Measurements from ENCODE around the gene SCD5.

The SCD5 gene

DNA sequence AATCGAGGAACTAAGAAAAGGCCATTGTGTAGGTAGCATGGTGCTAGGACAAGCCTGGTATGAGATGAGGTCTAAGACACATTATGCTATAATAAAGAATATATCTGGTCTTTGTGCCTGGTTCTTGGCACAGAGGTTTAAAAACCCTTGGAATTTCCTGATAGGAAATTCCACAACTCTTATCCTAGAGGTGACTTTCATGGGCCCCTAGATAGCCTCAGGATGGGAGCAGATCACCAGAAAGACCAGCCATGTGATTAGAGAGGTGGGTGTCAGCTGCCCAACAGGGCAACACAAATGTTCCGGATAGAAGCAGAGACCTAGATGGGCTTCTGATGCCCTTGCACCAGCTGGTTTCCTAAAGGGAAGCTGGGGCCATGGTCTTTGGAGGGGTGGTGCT lies 107.2 kb downstream of the SCD5 start:
- DNase-seq (ENCODE audit: low read depth), result no peak

DNA sequence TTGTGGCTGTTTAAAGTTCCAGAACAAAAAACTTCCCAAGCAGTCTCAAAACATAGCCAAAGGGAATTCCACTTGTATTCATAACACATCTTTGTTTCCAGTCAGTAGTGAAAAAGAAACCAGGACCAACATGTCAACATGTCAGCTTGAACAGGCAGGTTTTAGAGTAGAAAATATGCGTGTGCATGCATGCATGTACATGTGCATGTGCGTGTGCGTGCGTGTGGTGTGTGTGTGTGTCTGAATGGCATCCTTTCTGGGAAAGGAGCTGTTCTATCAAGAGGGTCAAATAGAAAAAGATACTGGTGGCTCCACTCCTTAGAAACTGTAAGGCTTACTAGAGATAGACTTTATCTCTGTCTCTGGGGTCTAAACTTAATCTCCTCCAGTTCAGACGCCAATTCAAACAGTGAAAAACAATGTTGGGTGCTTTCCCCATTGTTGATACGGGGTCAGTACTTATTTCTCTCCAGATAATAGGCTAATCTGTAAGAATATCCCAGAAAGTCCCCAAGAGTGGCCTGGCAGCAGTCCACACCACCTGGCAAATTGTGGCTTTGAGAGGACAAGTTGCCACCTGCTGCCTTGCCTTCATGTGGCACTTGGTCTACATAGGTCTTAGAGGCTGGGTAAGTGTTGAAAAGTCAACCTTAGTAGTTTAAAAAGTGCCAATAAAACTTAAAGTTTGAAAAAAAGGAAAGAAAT lies 110.4 kb downstream of the SCD5 start:
- DNase-seq (ENCODE audit: low read depth), result no peak

DNA sequence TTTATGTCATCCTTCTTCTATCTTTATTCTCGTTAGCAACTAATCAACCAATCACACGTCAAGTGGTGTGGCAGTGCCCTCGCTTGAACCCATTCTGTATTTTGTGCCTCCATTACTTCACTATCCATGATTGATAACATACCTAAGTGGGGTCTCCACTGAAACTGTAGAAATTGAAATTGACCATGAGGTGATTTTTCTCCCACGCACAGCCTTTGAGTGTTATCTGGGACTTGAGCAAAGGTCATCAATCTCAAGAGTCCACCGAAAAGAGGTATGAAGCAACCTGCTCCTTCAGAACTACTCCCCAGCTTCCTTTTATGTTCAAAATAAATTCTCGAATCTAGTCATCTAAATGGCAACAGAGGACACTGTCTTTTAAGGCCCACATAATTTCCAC lies 111.1 kb downstream of the SCD5 start:
- no peak for DNase-seq (ENCODE audit: low read depth)

DNA sequence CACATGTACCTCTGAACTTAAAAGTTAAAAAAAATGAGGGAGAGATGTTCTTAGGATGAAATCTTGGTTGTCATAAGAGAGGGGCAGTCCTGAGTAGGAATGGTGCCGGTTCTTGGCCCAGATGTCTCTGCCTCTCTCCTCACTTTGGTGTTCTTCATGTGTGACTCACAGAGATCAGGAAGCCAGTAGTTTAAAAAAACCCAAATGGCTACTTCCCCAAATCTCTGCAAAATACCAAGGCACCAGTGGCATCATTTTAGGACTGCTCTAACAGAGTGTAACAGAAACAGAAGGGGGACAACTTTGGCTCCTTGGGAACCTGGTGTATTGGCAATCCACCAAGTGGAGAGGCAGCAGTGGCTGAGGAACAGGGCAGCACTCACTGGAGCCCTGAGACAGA lies 116.8 kb downstream of the SCD5 start:
- no peak for DNase-seq (ENCODE audit: low read depth)

DNA sequence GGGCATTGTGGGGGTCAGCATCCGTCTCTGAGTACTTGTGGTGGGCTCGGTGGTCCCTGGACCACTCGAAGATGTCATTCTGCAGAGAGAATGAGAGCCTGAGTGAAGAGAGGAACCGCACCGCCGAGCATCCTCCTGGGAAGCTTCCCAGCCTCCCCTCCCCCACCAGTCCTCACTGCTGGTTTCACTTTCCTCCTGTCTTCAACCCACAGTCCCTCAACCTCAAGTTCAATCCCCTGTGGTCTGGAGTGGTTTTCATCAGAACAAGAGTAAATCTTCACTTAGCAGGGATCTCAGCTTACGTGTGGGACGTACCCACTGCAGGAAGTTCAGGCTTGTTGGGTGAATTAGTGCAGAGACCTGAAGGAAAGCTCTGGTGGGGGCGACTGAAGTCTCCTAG lies 117.8 kb downstream of the SCD5 start:
- no peak for DNase-seq (ENCODE audit: low read depth)

DNA sequence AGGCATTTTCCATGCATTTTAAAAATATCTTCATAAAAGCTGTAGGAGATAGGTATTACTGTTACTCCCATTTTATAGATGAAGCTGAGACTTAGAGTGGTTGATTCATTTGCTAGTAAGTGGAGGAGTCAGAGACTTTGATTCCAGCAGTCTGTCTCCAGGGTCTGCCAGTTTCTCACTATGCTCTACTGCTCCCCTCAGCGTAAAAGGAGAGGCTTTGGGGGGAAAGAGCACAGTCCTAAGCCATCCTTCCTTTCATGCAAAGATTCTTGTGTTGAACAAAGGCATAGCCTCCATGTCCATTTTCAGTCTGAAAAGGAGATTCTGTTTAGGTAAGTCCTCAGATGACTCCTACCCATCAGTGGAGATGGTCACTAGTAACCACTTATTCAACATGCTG lies 119.1 kb downstream of the SCD5 start:
- DNase-seq (ENCODE audit: low read depth), result no peak

DNA sequence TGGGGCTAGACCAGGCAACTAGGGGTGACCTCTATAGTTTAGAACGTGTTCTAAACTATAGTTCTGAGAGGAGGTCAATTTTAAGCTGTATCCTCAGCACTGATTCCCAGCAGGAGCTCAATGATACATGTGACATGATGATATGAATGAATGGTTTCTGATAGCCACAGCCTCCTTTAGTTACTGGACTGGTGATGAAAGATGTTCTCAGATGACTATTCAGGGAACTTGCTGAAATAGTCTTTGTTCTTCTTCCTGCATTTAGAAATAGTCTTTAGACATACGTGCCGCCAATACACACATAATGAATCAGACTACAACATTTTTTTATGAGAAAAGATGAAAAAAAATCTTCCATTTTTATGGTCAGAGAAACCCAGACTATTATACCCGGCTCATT lies 120.5 kb downstream of the SCD5 start:
- DNase-seq (ENCODE audit: low read depth), result no peak

DNA sequence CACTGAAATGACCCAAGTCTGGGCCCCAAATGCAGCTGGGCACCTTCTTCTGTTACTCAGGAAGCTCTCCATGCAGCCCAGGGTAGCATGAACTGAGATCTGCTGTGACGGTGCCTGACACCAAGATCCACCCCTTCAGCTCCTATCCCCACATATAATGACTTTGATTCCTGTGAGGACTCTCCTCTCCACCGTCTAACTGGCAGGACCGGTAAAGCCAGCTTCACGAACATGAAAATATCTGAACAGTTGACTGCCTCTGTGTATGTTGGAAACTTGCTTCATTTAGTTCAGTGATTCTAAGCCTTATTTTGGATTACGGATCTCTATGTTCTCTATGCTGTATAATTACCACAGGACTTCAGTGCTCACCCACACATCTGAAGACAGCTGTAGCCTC lies 121.3 kb downstream of the SCD5 start:
- no peak for DNase-seq (ENCODE audit: low read depth)

DNA sequence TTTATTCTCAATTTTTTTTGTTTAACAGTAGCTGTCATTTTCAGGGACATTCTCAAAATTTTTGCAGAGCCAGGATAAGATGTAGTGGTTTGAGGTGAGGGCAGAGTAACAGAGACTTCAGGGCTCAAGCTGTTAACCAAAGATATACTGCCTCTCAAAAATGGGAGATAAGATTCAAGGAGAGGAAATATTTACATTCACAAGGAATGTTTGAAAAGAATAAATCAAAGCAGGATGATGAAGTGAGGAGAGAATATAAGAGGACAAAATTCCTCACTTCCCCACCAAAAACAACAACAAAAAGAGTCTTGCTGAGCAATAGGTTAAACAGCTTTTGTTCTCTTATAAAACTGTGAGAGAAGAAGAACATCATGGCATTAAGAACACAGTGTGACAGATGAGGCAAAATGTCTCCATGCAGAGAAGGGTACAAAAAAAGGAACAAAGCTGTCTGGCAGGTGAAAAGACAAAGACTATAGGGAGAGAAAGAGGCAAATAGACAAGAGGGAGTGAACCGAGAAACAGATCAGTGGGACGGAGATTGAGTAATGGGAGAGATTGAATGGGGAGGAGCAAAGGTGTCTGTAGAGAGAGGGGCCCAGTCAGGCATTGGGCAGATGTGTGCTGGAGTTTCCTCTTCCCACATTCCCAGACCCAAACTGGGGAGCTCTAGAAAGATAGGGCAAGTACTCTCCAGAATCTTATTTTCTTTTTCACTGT lies 130.7 kb downstream of the SCD5 start:
- no peak for DNase-seq (ENCODE audit: low read depth)

DNA sequence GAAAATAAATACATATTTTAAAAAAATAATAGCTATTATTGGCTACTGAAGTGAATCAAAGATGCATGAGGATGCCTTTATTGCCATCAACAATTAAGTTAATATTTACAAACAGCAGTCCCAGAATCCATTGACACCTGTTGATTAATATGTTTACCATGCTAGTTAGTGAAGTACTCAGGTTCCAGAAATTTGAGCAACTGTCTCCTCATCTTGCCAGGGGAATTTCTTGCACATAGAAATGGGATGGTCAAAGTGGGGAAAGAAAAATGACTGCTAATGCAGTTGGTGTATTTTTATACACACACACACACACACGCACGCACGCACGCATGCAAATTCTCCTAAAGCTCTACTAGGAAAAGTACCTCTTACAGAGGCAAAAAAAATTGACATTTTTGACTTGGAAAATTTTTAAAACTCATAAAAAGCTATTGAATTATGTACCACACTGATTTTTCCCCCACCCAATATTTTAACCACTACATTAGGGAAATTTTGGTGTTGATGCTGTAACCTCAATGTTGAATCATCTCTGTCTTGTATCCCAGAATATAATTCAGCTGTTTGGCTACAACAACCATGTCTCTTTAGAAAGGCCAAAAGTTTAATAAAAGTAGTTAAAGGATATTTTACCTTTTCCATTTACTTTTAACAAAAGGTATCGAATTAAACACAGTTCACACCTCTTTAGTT lies 131.5 kb downstream of the SCD5 start:
- no peak for DNase-seq (ENCODE audit: low read depth)

DNA sequence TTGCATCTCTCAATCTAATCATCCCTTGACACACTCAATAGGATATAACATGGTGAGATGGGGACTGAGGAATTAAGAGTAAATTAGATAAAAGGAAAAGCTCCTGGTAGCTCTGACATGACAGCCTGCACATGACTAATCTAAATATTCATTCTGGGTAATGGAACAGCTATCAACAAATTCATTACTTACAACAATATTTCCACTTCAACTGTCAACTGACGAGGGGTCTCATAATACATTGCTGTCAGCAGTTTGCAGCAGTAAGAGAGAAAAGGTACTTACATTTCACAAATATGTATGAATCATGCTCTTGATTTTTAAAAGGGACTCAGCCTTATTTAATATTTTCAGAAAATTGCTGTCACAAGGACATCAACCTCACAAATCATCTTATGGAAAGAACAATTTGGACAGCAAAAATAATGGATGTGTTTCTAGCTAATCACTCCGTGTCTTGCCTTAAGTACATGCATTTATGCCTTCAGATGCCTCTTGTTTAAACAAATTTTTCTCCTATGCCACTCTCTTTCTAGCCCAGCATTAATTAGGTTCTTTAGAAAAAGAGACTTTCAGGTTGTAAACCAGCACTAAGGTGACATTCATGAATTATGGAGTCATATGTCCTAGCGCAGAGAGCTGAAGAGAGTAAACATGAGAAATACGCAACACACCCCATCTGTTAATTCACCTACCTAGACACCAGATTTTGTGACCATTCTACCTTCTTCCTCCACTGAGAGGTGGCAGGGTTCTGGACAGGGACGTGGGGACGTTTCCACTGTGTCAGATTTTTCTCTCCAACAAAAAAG lies 137.2 kb downstream of the SCD5 start:
- DNase-seq (ENCODE audit: low read depth), result no peak

DNA sequence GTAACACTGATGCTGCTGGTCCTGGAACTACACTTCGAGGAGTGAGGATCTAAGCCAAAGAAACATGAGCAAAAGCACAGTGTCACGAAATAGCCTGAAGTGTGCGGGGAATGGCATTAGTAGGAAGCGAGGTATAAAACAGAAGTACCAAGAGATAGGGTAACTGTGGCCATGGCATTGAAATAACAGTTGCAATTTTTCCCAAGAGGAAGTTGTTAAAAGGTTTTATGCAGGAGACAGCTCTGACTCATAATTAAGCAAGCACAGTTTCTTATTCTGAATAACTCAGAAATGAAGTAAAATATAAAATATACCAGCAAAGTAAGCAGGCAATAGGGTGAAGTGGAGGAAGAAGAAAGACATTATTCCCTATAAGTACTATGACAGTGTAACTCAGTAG lies 146.5 kb downstream of the SCD5 start:
- no peak for DNase-seq (ENCODE audit: low read depth)

DNA sequence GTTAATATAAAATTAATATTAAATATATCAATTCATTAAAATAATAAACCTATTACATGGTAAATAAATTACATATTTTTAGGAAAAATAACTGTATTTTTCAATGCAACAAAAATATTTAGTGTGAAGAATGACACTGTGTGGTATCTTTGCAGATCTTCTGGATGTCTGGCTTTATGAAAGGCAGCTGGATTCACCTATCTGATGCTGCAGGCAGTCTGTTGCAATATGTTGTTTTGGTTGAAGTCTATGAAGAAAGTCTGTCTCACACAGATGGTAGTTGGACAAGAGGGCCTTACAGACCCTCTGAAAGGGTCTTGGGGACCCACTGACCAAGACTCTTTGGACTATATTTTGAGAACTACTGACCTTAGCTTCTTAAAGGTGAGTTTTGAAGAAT lies 147.7 kb downstream of the SCD5 start:
- DNase-seq (ENCODE audit: low read depth), result no peak

DNA sequence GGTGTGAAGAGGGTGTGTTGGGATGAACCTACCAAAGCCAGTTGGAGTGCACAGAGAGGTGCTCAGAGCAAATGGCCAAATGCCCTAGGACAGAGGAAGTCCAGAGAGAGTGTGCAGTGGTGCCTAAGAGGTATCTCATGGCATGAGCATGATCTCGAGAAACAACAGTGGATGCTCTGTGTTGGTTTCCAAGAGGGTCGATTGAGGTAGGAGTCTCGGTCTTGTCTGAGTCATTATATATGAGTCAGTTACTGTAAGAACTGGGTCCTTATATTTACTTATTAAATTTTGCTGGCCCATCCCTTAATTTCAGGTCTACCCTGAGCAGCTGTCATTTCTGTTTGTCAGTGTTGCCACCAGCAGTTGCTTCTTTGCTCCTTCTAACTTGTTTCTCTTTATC lies 150.2 kb downstream of the SCD5 start:
- DNase-seq (ENCODE audit: low read depth), result no peak

DNA sequence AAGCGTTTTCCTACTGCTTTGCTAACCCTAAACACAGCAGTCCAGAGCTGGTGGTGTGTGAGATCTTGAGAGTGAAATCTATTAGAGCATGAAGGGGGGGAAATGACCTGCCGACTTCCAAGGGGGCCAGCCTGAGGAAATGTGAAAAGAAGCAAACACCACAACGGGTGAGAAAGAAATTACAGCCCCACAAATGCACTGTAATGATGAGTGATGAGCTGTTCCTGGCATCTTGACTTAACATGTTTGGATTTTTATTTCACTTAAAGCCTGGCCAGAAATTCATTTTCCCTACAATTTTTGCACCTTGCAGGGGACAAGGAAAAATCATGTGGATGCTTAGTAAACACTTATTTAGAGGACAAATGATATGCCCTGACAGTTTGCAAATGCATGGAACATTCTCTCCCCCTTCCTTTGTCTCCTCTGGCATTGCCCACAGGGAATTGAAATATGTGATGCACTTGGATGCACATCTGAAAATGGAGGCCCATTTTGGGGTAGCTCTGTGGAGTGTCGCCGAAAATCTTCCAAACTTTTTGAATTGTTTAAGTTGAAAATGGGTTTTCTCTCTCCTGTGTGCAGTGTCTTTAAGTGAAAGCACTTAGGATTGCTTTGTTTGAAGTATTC lies 152.5 kb downstream of the SCD5 start:
- no peak for DNase-seq (ENCODE audit: low read depth)

DNA sequence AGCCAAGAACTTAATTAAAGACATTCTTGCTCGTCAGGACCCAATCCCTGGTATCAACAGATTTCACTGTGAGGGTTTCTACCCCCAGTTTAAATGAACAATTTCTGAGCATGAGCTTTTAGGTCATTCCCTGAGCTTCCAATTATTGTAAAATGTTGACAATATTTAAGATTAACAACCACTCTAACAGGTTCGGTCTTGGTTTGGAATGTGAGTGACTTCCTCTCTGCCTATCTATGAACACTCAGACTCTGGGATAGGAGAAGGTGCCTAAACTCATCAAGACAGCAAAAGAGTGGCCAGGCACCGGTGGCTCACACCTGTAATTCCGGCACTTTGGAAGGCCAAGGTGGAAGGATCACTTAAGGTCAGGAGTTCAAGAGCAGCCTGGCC lies 153.9 kb downstream of the SCD5 start:
- DNase-seq (ENCODE audit: low read depth), result no peak

DNA sequence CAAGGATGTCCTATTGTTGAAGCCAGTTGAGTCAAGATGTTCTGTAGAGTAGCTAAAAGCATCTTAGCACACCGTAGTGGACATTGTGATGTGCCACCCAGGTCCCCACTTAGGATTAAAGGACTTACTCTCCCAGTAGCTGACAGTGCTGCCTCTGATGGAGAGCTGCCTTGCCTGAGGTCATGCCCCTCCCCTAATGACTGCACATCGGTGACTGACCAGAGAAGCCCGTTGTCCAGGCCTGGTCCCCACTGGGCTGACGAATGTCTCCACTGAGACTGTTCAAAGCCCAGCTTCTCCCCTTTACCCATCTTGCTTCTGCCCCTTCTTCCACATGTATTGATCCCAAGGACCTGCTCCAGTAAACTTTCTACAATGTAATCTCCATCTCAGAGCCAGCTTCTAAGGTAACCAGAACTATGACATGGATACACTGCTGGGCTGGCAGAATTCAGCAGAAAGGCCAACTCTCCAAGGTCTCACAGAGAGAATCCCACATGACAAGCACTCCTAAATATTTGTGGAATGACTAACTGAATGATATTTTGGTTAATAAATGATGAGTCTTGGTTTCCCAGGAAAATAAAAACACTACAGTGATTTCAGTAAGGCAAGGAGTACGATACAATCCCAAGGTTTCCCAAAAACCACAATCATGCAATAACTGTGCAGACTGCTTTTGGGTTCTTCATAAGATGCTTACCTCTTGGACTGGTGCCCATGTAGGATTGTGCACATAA lies 154.4 kb downstream of the SCD5 start:
- no peak for DNase-seq (ENCODE audit: low read depth)

DNA sequence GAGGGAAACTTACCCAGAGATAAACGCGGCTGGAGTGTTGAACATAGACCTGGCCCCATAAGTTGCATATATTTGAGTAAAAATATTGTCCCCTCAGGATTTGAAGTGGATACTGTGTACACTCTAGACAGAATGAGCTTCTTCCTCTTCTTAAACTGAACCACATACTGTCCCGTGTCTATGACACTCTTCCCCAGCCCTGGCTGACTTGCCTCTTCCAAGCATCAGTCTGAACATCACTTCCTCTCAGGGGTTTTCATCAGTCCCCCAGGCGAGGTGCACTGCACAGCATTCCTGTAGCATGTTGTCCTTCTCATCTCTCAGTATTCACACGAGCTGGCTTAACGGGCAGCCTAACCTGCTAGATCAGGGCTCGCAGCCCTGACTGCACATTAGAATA lies 156.3 kb downstream of the SCD5 start:
- no peak for DNase-seq (ENCODE audit: low read depth)

DNA sequence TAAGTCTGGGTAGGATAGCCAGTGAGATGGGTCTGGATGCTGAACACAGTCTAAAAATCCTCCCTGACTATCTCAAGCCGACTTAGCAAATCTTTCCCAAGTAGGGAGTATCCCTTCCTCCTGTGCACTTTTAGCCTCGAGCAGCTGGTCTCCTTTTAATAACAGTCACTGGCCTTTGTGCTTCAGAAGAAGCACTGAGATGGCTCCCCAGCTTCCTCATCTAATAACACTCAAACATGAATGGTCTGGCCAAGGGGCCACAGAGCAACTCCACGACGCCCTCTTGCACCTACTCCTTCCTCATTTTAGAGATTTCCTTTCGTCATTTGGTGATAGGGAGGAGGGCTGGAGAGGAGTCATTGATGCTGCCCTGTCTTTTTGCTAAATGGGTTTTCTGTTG lies 158.1 kb downstream of the SCD5 start:
- DNase-seq (ENCODE audit: low read depth), result no peak

DNA sequence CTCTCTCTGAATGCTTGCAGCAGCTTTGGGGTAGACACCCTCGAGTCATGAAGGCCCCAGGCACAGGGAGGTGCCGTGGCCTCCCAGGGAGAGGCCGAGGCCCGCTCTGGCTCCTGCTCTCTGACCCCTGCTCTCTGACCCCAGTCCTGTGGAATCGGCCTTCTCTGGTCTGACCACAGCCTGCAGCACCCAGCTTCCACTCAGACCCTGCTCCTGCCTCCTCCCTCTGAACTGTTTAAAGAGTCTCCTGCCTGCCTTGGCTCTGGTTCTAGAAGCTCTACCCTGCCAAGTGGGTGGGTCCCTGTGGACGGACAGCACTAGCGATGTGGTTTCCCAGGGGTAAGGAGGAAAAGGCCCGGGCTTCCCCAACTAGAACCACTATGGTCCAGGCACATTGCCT lies 158.6 kb downstream of the SCD5 start:
- no peak for DNase-seq (ENCODE audit: low read depth)

DNA sequence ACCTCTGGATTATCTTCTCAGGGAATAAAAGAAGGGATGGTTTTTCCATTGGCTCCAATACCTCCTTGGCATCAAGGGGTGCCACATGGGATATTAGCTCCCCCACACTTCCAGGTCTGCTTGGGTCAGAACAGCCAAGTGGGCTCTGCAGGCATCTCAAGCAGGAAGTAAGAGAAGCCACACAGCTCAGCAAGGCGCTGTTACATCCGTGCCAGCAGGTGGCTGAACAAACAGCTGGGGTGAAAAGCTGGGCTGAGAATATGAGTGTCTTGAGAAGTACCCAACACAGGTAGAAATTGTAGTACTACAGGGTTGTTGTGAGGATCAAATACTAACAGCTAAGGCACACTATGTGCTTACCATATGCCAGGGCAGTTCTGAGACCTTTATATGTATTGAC lies 160.1 kb downstream of the SCD5 start:
- no peak for DNase-seq (ENCODE audit: low read depth)

All from stimulated activated CD8-positive, alpha-beta memory T cell treated with anti-CD3 and anti-CD28 coated beads, Interleukin-4, amount 100 ng/mL, for 24 hours (primary cell).